ENCODE results near the gene PRC1.

- TF ChIP-seq, protein P1, sequence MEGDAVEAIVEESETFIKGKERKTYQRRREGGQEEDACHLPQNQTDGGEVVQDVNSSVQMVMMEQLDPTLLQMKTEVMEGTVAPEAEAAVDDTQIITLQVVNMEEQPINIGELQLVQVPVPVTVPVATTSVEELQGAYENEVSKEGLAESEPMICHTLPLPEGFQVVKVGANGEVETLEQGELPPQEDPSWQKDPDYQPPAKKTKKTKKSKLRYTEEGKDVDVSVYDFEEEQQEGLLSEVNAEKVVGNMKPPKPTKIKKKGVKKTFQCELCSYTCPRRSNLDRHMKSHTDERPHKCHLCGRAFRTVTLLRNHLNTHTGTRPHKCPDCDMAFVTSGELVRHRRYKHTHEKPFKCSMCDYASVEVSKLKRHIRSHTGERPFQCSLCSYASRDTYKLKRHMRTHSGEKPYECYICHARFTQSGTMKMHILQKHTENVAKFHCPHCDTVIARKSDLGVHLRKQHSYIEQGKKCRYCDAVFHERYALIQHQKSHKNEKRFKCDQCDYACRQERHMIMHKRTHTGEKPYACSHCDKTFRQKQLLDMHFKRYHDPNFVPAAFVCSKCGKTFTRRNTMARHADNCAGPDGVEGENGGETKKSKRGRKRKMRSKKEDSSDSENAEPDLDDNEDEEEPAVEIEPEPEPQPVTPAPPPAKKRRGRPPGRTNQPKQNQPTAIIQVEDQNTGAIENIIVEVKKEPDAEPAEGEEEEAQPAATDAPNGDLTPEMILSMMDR (IDR thresholded peaks at IDR 0.05; ENCODE audit: insufficient read depth, low read depth, low read length): no peak
- no peak for TF ChIP-seq EZH2 (IDR thresholded peaks at IDR 0.05; ENCODE audit: insufficient read depth, low read length)
Observed at GRCh38 chr15:91022075-91022831, 27.9 kb upstream of the PRC1 start, which contains the start of gene VPS33B.

All from astrocyte (in vitro differentiated cells and primary cell).